Peyer's patch (tissue), 4 donors: Measurements from ENCODE around the gene LMX1B.
"Not testable (repeated sequence)": the region's sequence is repeated elsewhere in the genome, so short reads cannot be mapped to it uniquely, and the experiment has no call there.

Source experiments
- CTCF ChIP-seq, 6 experiments: fragments of 450-650 bp in 4 of 6; fragments of 200-600 bp in 2 of 6; sonication (generic) in 1 of 6; IDR thresholded peaks; one replicate each; pipeline ENCODE4 v1.5.1; 2017 to 2019; ENCODE audit warnings: antibody characterized with exemption in 6 of 6, mild to moderate bottlenecking in 3 of 6, moderate library complexity in 1 of 6
- POLR2A ChIP-seq, 2 donors: fragments of 450-650 bp; IDR thresholded peaks; one replicate each; pipeline ENCODE4 v1.5.1; 2017; ENCODE audit warnings: antibody characterized with exemption in 2 of 2, mild to moderate bottlenecking in 2 of 2, moderate library complexity in 2 of 2

GRCh38 chr9:126728210-126728609 is 114.5 kb downstream of the LMX1B start:
- TF ChIP-seq POLR2A, CTCF (IDR thresholded peaks at IDR 0.05): not testable (repeated sequence)
